K562 (cell line): ENCODE data around the gene SLC28A3.

ENCODE experiments used
- L3MBTL2 ChIP-seq: fragments of 450-650 bp; IDR thresholded peaks from 2 replicates; pipeline ENCODE4 v1.6.1; 2016; ENCODE audit warnings: mild to moderate bottlenecking, moderate library complexity
- STAG1 ChIP-seq: sonication (generic); formaldehyde crosslinking; IDR thresholded peaks from 2 replicates; pipeline ENCODE4 v1.5.0; 2020; ENCODE audit warnings: missing genetic modification reagents, borderline replicate concordance
- ZNF133 ChIP-seq: fragments of 250-450 bp; sonication (Bioruptor Pico); IDR thresholded peaks from 2 replicates; pipeline ENCODE4 v1.4.0; 2020; ENCODE audit warnings: mild to moderate bottlenecking

DNA sequence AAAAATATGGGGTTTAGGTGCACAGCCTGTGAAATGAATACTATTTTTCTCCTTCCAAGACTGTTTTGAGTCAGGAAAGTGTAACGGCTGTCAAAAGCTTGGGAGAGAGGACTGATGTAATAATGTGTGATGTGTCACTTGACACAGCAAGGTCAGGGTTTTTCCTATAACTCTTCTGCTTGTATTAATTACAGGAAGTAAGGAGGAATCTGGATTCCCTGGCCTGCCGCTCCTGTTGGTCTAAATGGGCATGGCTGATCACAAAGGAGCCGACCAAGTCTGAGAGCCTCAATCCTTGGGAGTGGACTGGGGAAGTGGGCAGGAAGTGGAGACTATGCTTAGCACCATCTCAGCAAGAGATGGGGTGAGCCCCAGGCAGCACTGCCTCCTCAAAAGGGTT, 16.7 kb upstream of the SLC28A3 start:
- TF ChIP-seq ZNF133 (no peak), L3MBTL2 (no peak), STAG1 (CRISPR knock-in tag) (no peak)
